Naive B cell (primary cell): Measurements from ENCODE around the gene HK2. TPM values are rescaled to one million over a fixed set of nuclear protein-coding genes. Genes with fewer than 3 reads are reported as not detected.
"Not testable (repeated sequence)": the region's sequence is repeated elsewhere in the genome, so short reads cannot be mapped to it uniquely, and the experiment has no call there.

Experiments
- ATAC-seq, 2 donors: fragments of 150-1000 bp; cut with Tn5 transposase; 2 replicates each; pipeline ENCODE4 v1.10.0; 2021; ENCODE audit warnings: low read depth in 2 of 2, mild to moderate bottlenecking in 2 of 2, moderate library complexity in 2 of 2
- DNase-seq: peaks from one replicate; pipeline ENCODE4 v3.0.0; 2022
- H3K27ac Mint-ChIP-seq, 6 donors: one replicate each; pipeline ENCODE4 v1.8.0; 2020 to 2022; ENCODE audit warnings: mild to moderate bottlenecking in 6 of 6, mixed read lengths in 6 of 6, moderate library complexity in 5 of 6, inconsistent platforms in 2 of 6
- H3K27me3 Mint-ChIP-seq, 3 donors: one replicate each; pipeline ENCODE4 v1.8.0; 2021 to 2022; ENCODE audit warnings: mixed read lengths in 3 of 3, mild to moderate bottlenecking in 1 of 3
- H3K36me3 Mint-ChIP-seq, 2 donors: one replicate each; pipeline ENCODE4 v1.8.0; 2020 to 2022; ENCODE audit warnings: mixed read lengths in 2 of 2, inconsistent platforms in 1 of 2, mild to moderate bottlenecking in 1 of 2
- H3K4me1 Mint-ChIP-seq, 3 donors: one replicate each; pipeline ENCODE4 v1.8.0; 2020 to 2022; ENCODE audit warnings: mixed read lengths in 3 of 3, inconsistent platforms in 1 of 3, mild to moderate bottlenecking in 1 of 3, moderate library complexity in 1 of 3
- H3K4me3 Mint-ChIP-seq, 8 donors: one replicate each; pipeline ENCODE4 v1.8.0; 2020 to 2022; ENCODE audit warnings: mild to moderate bottlenecking in 8 of 8, mixed read lengths in 8 of 8, moderate library complexity in 8 of 8, inconsistent platforms in 2 of 8
- H3K9me3 Mint-ChIP-seq, 7 donors: one replicate each; pipeline ENCODE4 v1.8.0; 2020 to 2022; ENCODE audit warnings: mixed read lengths in 7 of 7, mild to moderate bottlenecking in 5 of 7, inconsistent platforms in 2 of 7, moderate library complexity in 1 of 7
- polyA plus RNA-seq, 6 donors: library from polyadenylated mRNA; unstranded; fragments of 300-500 nt; fragmentation: Illumina TruSeq; gene quantifications; one replicate each; pipeline ENCODE4 v1.2.3, GENCODE V29; 2021; ENCODE audit warnings: low read depth in 6 of 6

Gene HK2
- 1 to 10 TPM; 3.1 to 8.3 (median 6.1) TPM for polyA plus RNA-seq

DNA sequence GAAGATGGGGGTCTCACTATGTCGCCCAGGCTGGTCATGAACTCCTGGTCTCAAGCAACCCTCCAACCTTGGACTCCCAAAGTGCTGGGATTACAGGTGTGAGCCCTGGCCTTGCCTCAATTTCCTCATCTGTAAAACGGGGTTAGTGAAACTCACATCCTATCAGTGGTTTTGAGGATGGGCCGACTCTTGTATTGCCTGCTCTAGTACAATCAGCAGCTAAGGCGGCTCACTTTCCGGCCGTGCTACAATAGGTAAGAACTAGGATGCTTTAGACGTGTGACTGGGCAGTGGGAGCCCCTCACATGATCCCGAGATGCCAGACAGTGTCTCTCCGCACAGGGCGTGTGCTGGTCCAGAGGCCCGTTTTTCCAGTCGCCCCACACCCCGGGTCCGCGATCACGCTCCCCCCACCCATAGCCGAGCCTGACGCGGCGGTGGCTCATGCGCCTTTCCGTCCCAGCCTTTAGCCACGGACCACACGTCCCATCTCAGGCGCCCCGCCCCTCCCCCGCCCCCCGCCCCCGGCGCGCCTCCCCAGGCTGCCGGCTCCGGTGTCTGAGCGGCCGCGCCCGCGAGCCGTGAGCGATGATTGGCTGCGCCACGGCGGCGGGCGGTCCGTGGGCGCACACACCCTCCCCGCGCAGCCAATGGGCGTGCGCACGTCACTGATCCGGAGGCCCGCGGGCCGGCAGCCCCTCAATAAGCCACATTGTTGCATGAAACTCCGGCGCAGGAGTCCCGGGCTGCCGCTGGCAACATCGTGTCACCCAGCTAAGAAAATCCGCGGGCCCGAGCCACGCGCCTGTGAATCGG, at the start of gene HK2:
Gene HK2 (plus strand): TSS at position 710 of the 816 bp plus-strand sequence. CDS start 454 bp downstream, outside the sequence.
- H3K27ac Mint-ChIP-seq: peak within 1 kb of the TSS; percentile 80 to 98 (median 96)
- ATAC-seq: peak; percentile 82
- no peaks in the 10 kb centered on the region for H3K36me3 Mint-ChIP-seq

GRCh38 chr2:74789271-74789670, 44.7 kb upstream of the HK2 start:
- H3K36me3 Mint-ChIP-seq: peaks cover 5 to 16% of the 10 kb centered on the region in 2 donors
- no peak overlapping the region for H3K4me3 Mint-ChIP-seq
- DNase-seq: no peak
- peaks cover 8 to 17% (median 13%) of the 10 kb centered on the region in 7 donors for H3K9me3 Mint-ChIP-seq
- ATAC-seq: no peak
- H3K27me3 Mint-ChIP-seq: peaks cover 5 to 32% (median 19%) of the 10 kb centered on the region in 3 donors
- H3K27ac Mint-ChIP-seq: no peak overlapping the region
- H3K4me1 Mint-ChIP-seq: no peaks in the 10 kb centered on the region

More for the DNA sequence above, at the start of gene HK2:
- peak; percentile 85 for DNase-seq
- Mint-ChIP-seq H3K4me1 (peaks cover 31 to 53% (median 48%) of the 10 kb centered on the region in 3 donors), H3K9me3 (no peaks in the 10 kb centered on the region), H3K4me3 (peak within 1 kb of the TSS; percentile 87 to 98 (median 95)), H3K27me3 (no peaks in the 10 kb centered on the region)

DNA sequence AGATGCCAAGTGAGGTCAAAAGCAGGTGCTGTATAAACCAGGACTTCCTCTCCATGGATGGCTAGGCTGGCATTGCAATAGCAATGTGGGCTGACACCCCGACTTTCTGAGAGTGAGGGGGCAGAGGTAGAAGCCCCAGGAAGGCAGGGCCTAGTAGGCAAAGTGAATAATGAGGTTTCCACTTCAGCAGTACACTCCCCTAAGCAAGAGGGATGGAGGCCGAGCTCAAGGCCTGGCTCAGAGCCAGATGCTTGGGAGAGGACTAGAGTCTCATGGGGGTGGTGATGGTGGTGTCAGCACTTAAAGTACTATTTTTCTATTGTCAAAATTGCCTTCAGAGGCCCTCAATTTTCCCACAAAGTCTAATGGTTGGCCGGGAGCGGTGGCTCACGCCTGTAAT, 41.6 kb upstream of the HK2 start:
- DNase-seq (no peak), ATAC-seq (no peak)
- H3K36me3 Mint-ChIP-seq: peaks cover 5 to 16% of the 10 kb centered on the region in 2 donors
- H3K9me3 Mint-ChIP-seq: peaks cover 4 to 17% (median 13%) of the 10 kb centered on the region in 7 donors
- H3K27ac Mint-ChIP-seq: no peak overlapping the region
- peaks cover 0 to 20% (median 19%) of the 10 kb centered on the region in 3 donors for H3K27me3 Mint-ChIP-seq
- H3K4me3 Mint-ChIP-seq: no peak overlapping the region
- H3K4me1 Mint-ChIP-seq: no peaks in the 10 kb centered on the region

DNA sequence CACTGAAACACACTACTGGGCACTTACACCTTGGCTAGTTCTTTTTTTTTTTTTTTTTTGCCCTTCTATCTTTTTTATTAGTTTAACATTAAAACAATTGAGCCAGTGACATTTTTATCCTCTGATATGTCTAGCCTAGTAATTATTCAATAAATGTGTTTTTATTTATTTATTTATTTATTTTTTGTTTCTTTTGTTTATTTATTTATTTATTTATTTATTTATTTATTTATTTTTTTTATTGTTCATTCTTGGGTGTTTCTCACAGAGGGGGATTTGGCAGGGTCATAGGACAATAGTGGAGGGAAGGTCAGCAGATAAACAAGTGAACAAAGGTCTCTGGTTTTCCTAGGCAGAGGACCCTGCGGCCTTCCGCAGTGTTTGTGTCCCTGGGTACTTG, 39.0 kb upstream of the HK2 start:
- not testable (repeated sequence) for H3K27me3 Mint-ChIP-seq, H3K9me3 Mint-ChIP-seq, ATAC-seq, H3K4me3 Mint-ChIP-seq, H3K27ac Mint-ChIP-seq, H3K36me3 Mint-ChIP-seq, H3K4me1 Mint-ChIP-seq, DNase-seq

DNA sequence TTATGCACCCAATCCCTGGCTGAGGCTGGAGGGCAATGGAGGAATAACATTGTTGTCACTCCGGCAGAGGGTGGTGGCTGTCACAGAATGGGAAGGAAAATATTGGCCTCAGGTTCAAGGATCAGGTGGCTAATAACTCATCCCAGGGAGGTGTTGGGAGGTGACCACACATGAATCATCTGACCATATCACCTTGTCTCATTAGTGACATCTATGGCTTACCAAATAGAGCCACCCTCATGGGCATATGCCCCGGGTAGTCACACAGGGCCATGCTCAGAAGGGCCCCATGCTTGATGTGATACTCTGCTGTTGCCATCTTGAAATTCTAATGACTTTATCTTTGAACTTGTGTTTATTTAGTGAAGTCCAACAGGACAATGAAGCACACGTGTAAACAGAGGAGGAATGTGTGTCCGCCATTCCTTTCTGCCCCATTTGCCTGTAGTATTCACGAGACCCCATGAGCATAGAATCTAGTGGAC, 27.5 kb upstream of the HK2 start:
- Mint-ChIP-seq H3K27me3 (peaks cover 0 to 28% (median 19%) of the 10 kb centered on the region in 3 donors), H3K27ac (peak overlapping the region in 1 of 6 donors; percentile 60), H3K4me1 (peaks cover 7 to 12% (median 8%) of the 10 kb centered on the region in 3 donors), H3K4me3 (no peak overlapping the region), H3K36me3 (no peaks in the 10 kb centered on the region), H3K9me3 (peaks cover 0 to 11% (median 4%) of the 10 kb centered on the region in 7 donors)
- DNase-seq (no peak), ATAC-seq (no peak)

GRCh38 chr2:74806920-74807319, 27.0 kb upstream of the HK2 start:
- peaks cover 7 to 11% (median 8%) of the 10 kb centered on the region in 3 donors for H3K4me1 Mint-ChIP-seq
- H3K27ac Mint-ChIP-seq: peak overlapping the region in 1 of 6 donors; percentile 60
- ATAC-seq (no peak), DNase-seq (no peak)
- no peaks in the 10 kb centered on the region for H3K36me3 Mint-ChIP-seq
- H3K9me3 Mint-ChIP-seq: peaks cover 0 to 11% (median 4%) of the 10 kb centered on the region in 7 donors
- H3K27me3 Mint-ChIP-seq: peaks cover 0 to 23% (median 19%) of the 10 kb centered on the region in 3 donors
- H3K4me3 Mint-ChIP-seq: no peak overlapping the region

DNA sequence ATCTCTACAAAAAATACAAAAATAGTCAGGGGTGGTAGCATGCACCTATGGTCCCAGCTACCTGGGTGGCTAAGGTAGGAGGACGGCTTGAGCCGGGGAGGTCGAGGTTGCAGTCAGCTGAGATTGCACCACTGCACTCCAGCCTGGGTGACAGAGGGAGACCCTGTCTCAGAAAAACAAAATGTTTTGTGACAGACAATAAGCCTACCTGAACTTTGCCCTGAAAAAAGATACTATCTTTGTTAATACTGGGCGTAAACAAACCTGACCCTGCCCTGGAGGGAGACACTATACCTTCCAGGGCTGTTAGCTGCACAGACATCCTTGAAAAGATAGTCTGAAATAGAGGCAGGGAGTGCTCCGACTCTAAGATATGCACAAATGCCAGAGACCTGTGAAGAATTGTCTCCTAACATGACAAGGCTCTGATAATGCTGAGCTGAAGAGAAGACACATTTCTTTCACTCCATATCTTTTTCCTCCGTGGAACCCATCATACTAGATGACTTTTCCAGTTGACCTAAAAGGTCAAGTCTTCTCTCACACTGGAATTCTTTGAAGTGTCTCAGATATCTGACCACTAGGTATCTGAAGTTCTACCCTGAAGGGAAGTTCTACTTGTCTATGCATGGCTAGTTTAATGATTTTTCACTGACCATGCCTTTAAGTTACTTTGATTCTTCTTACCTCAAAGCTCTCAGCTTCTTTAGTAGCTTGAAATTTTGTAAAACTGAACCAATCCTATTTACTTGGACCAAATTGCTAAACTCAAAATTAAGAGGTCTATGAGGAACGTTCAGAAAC, 20.9 kb upstream of the HK2 start:
- Mint-ChIP-seq H3K27me3 (peaks cover 0 to 19% (median 12%) of the 10 kb centered on the region in 3 donors), H3K36me3 (no peaks in the 10 kb centered on the region), H3K4me3 (no peak overlapping the region), H3K27ac (no peak overlapping the region), H3K9me3 (no peaks in the 10 kb centered on the region), H3K4me1 (peaks cover 19 to 27% (median 22%) of the 10 kb centered on the region in 3 donors)
- ATAC-seq (no peak), DNase-seq (no peak)

DNA sequence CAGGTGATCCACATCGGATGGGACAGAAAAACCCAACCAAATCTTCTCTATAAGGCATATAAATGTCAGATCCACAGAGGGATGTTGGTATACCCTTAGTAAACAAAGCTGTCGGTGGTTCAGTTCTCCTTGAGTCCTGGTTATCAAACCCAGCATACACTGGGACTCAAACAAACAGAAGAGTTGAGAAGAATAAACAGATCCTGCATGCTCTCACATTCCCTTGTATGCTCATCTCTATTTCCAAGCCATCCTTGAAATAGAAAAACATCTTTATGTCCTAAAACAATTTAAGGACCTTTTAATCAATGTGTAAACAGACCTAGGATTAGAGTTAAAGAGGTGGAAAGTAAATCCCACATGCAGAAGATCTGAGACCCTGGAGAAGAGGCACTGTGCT, 19.8 kb upstream of the HK2 start:
- no peaks in the 10 kb centered on the region for H3K9me3 Mint-ChIP-seq
- H3K4me3 Mint-ChIP-seq: no peak overlapping the region
- H3K36me3 Mint-ChIP-seq: no peaks in the 10 kb centered on the region
- DNase-seq: no peak
- ATAC-seq: no peak
- H3K27me3 Mint-ChIP-seq: peaks cover 0 to 19% (median 12%) of the 10 kb centered on the region in 3 donors
- H3K4me1 Mint-ChIP-seq: peaks cover 19 to 27% (median 22%) of the 10 kb centered on the region in 3 donors
- no peak overlapping the region for H3K27ac Mint-ChIP-seq

GRCh38 chr2:74815941-74816340, 18.0 kb upstream of the HK2 start:
- H3K27me3 Mint-ChIP-seq: peaks cover 0 to 9% (median 4%) of the 10 kb centered on the region in 3 donors
- H3K4me1 Mint-ChIP-seq: peaks cover 19 to 27% (median 22%) of the 10 kb centered on the region in 3 donors
- peak overlapping the region in 3 of 8 donors; percentile 6 to 80 (median 39) for H3K4me3 Mint-ChIP-seq
- H3K27ac Mint-ChIP-seq: peak overlapping the region; percentile 3 to 84 (median 64)
- H3K9me3 Mint-ChIP-seq: no peaks in the 10 kb centered on the region
- DNase-seq: no peak
- no peaks in the 10 kb centered on the region for H3K36me3 Mint-ChIP-seq
- ATAC-seq: no peak

GRCh38 chr2:74816540-74817303, 17.2 kb upstream of the HK2 start:
- Mint-ChIP-seq H3K27ac (peak overlapping the region; percentile 84 to 96 (median 92)), H3K36me3 (no peaks in the 10 kb centered on the region), H3K4me3 (peak overlapping the region; percentile 3 to 91 (median 85)), H3K27me3 (peaks cover 0 to 1% (median 0%) of the 10 kb centered on the region in 3 donors), H3K4me1 (peaks cover 19 to 27% (median 22%) of the 10 kb centered on the region in 3 donors), H3K9me3 (no peaks in the 10 kb centered on the region)
- ATAC-seq: peak; percentile 48 to 74
- DNase-seq: peak; percentile 17

- no peaks in the 10 kb centered on the region for H3K36me3 Mint-ChIP-seq
- peak; percentile 18 to 50 for ATAC-seq
These were observed 16.6 kb upstream of the HK2 start for GRCh38 chr2:74817304-74817675.

DNA sequence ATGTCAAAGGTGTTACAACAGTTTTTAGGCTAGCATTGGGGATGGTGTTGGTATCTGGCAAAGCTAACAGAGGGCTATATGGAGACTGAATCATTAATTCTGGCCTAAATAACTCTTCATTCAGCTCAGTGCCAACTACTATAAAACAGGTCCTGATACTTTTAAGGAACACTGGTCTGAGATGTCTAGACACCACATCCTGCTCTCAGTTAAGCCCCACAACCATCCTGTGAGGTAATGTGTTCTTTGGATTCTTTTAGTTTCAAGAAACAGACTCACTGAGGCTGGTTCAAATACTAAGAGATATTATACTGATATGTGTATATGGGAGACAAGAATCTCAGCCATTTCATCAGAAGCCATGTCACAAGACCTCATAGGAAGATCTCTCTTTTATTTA, 14.2 kb upstream of the HK2 start:
- Mint-ChIP-seq H3K36me3 (no peaks in the 10 kb centered on the region), H3K4me3 (no peak overlapping the region), H3K9me3 (no peaks in the 10 kb centered on the region), H3K4me1 (peaks cover 22 to 36% (median 22%) of the 10 kb centered on the region in 3 donors), H3K27ac (no peak overlapping the region), H3K27me3 (no peaks in the 10 kb centered on the region)
- ATAC-seq (no peak), DNase-seq (no peak)

More at GRCh38 chr2:74817304-74817675, 16.6 kb upstream of the HK2 start:
- no peaks in the 10 kb centered on the region for H3K9me3 Mint-ChIP-seq
- peak overlapping the region in 5 of 6 donors; percentile 75 to 96 (median 91) for H3K27ac Mint-ChIP-seq
- H3K4me1 Mint-ChIP-seq: peaks cover 19 to 27% (median 22%) of the 10 kb centered on the region in 3 donors
- no peaks in the 10 kb centered on the region for H3K27me3 Mint-ChIP-seq
- no peak for DNase-seq
- peak overlapping the region in 7 of 8 donors; percentile 55 to 89 (median 84) for H3K4me3 Mint-ChIP-seq
